Measurements from ENCODE around the gene EFNB2. TPM values are rescaled to one million over a fixed set of nuclear protein-coding genes. Genes with fewer than 3 reads are reported as not detected.

The EFNB2 gene
- total and polyA plus RNA-seq, 7 experiments from 2014 or later, result 0.07 to 0.22 (median 0.11) TPM; not detected in 2

GRCh38 chr13:106498571-106498970, 36.9 kb downstream of the EFNB2 start:
- CTCF ChIA-PET, result no interaction called here
- no peak overlapping the region for H3K27ac Mint-ChIP-seq
- peaks cover 51 to 69% (median 63%) of the 10 kb centered on the region in 5 donors for H3K27me3 Mint-ChIP-seq
- no peak overlapping the region for H3K4me3 Mint-ChIP-seq
- intact Hi-C loops (cut with micrococcal nuclease), result loop anchor here in 1 of 2 donors (2.0 kb wide), 1 partner anchor 14 kb away; no protein-coding TSS in a partner anchor
- DNase-seq (no peak), ATAC-seq (no peak)
- H3K36me3 Mint-ChIP-seq, result peaks cover 0 to 6% (median 0%) of the 10 kb centered on the region in 5 donors
- Histone ChIP-seq H3K4me3 (ENCODE audit: low read length) (no peak overlapping the region), H3K9me3 (ENCODE audit: control insufficient read depth in 2 of 3, low read length in 3 of 3) (no peaks in the 10 kb centered on the region), H3K27ac (ENCODE audit: low read depth, low read length) (no peak overlapping the region), H3K27me3 (ENCODE audit: control insufficient read depth in 2 of 2, insufficient read depth in 2 of 2, low read length in 2 of 2) (no peaks in the 10 kb centered on the region), H3K4me1 (ENCODE audit: control insufficient read depth in 2 of 2, insufficient read depth in 2 of 2, low read length in 2 of 2) (no peaks in the 10 kb centered on the region), H3K36me3 (ENCODE audit: control insufficient read depth in 2 of 3, insufficient read depth in 3 of 3, low read length in 3 of 3) (no peaks in the 10 kb centered on the region)
- peaks cover 0 to 2% (median 0%) of the 10 kb centered on the region in 11 donors for H3K9me3 Mint-ChIP-seq
- POLR2A ChIA-PET, result interaction anchor here (0.6 kb wide), 1 partner anchor 11 kb away, joined by 3 read pairs; no protein-coding TSS in a partner anchor
- peaks cover 2 to 14% (median 5%) of the 10 kb centered on the region in 7 donors for H3K4me1 Mint-ChIP-seq

- H3K4me3 Mint-ChIP-seq, result no peak overlapping the region
- H3K27me3 Mint-ChIP-seq, result peaks cover 52 to 70% (median 67%) of the 10 kb centered on the region in 5 donors
- peaks cover 0 to 2% (median 0%) of the 10 kb centered on the region in 11 donors for H3K9me3 Mint-ChIP-seq
- no peak for DNase-seq
- Histone ChIP-seq H3K9me3 (ENCODE audit: control insufficient read depth in 2 of 3, low read length in 3 of 3) (no peaks in the 10 kb centered on the region), H3K36me3 (ENCODE audit: control insufficient read depth in 2 of 3, insufficient read depth in 3 of 3, low read length in 3 of 3) (no peaks in the 10 kb centered on the region), H3K27me3 (ENCODE audit: control insufficient read depth in 2 of 2, insufficient read depth in 2 of 2, low read length in 2 of 2) (no peaks in the 10 kb centered on the region), H3K4me1 (ENCODE audit: control insufficient read depth in 2 of 2, insufficient read depth in 2 of 2, low read length in 2 of 2) (no peaks in the 10 kb centered on the region), H3K4me3 (ENCODE audit: low read length) (no peak overlapping the region), H3K27ac (ENCODE audit: low read depth, low read length) (no peak overlapping the region)
- ATAC-seq, result no peak
- H3K4me1 Mint-ChIP-seq, result peaks cover 6 to 18% (median 9%) of the 10 kb centered on the region in 7 donors
- intact Hi-C loops (cut with micrococcal nuclease), result loop anchor here in 1 of 2 donors (2.0 kb wide), 1 partner anchor 15 kb away; no protein-coding TSS in a partner anchor
- no peak overlapping the region for H3K27ac Mint-ChIP-seq
- H3K36me3 Mint-ChIP-seq, result peaks cover 0 to 6% (median 0%) of the 10 kb centered on the region in 5 donors
- ChIA-PET CTCF (no interaction called here), POLR2A (no interaction called here)
These were observed 37.3 kb downstream of the EFNB2 start for GRCh38 chr13:106498158-106498557.

- H3K9me3 ChIP-seq (ENCODE audit: control insufficient read depth in 2 of 3, low read length in 3 of 3), result no peaks in the 10 kb centered on the region
- no peaks in the 10 kb centered on the region for H3K36me3 ChIP-seq (ENCODE audit: control insufficient read depth in 2 of 3, insufficient read depth in 3 of 3, low read length in 3 of 3)
- no peak overlapping the region for H3K4me3 Mint-ChIP-seq
- H3K9me3 Mint-ChIP-seq, result peaks cover 0 to 2% (median 0%) of the 10 kb centered on the region in 11 donors
- DNase-seq (no peak), ATAC-seq (no peak)
- H3K4me1 Mint-ChIP-seq, result peaks cover 8 to 23% (median 11%) of the 10 kb centered on the region in 7 donors
- peaks cover 57 to 72% (median 64%) of the 10 kb centered on the region in 5 donors for H3K27me3 Mint-ChIP-seq
- CTCF ChIA-PET, result no interaction called here
- H3K27me3 ChIP-seq (ENCODE audit: control insufficient read depth in 2 of 2, insufficient read depth in 2 of 2, low read length in 2 of 2), result no peaks in the 10 kb centered on the region
- POLR2A ChIA-PET, result no interaction called here
- no peaks in the 10 kb centered on the region for H3K4me1 ChIP-seq (ENCODE audit: control insufficient read depth in 2 of 2, insufficient read depth in 2 of 2, low read length in 2 of 2)
- intact Hi-C loops (cut with micrococcal nuclease), result no loop called here
- no peak overlapping the region for H3K27ac Mint-ChIP-seq
- no peak overlapping the region for H3K27ac ChIP-seq (ENCODE audit: low read depth, low read length)
- no peak overlapping the region for H3K4me3 ChIP-seq (ENCODE audit: low read length)
- H3K36me3 Mint-ChIP-seq, result peaks cover 0 to 6% (median 0%) of the 10 kb centered on the region in 5 donors
These were observed 38.4 kb downstream of the EFNB2 start for GRCh38 chr13:106497079-106497478.

- DNase-seq, result no peak
- intact Hi-C loops (cut with micrococcal nuclease), result no loop called here
- no peak for ATAC-seq
- H3K27me3 Mint-ChIP-seq, result peaks cover 63 to 79% (median 71%) of the 10 kb centered on the region in 5 donors
- H3K4me3 ChIP-seq (ENCODE audit: low read length), result no peak overlapping the region
- no peak overlapping the region for H3K27ac ChIP-seq (ENCODE audit: low read depth, low read length)
- peaks cover 0 to 6% (median 0%) of the 10 kb centered on the region in 5 donors for H3K36me3 Mint-ChIP-seq
- no peak overlapping the region for H3K4me3 Mint-ChIP-seq
- H3K9me3 ChIP-seq (ENCODE audit: control insufficient read depth in 2 of 3, low read length in 3 of 3), result no peaks in the 10 kb centered on the region
- no peak overlapping the region for H3K27ac Mint-ChIP-seq
- H3K27me3 ChIP-seq (ENCODE audit: control insufficient read depth in 2 of 2, insufficient read depth in 2 of 2, low read length in 2 of 2), result no peaks in the 10 kb centered on the region
- peaks cover 0 to 2% (median 0%) of the 10 kb centered on the region in 11 donors for H3K9me3 Mint-ChIP-seq
- H3K36me3 ChIP-seq (ENCODE audit: control insufficient read depth in 2 of 3, insufficient read depth in 3 of 3, low read length in 3 of 3), result no peaks in the 10 kb centered on the region
- ChIA-PET CTCF (no interaction called here), POLR2A (no interaction called here)
- H3K4me1 ChIP-seq (ENCODE audit: control insufficient read depth in 2 of 2, insufficient read depth in 2 of 2, low read length in 2 of 2), result no peaks in the 10 kb centered on the region
- H3K4me1 Mint-ChIP-seq, result peaks cover 8 to 30% (median 18%) of the 10 kb centered on the region in 7 donors
These were observed 39.1 kb downstream of the EFNB2 start for GRCh38 chr13:106496072-106496997.

GRCh38 chr13:106494936-106495335, 40.5 kb downstream of the EFNB2 start:
- no peaks in the 10 kb centered on the region for H3K27me3 ChIP-seq (ENCODE audit: control insufficient read depth in 2 of 2, insufficient read depth in 2 of 2, low read length in 2 of 2)
- peaks cover 8 to 35% (median 26%) of the 10 kb centered on the region in 7 donors for H3K4me1 Mint-ChIP-seq

GRCh38 chr13:106494506-106494905, 41.0 kb downstream of the EFNB2 start:
- intact Hi-C loops (cut with micrococcal nuclease), result no loop called here
- Mint-ChIP-seq H3K36me3 (peaks cover 0 to 6% (median 0%) of the 10 kb centered on the region in 5 donors), H3K9me3 (peaks cover 0 to 2% (median 0%) of the 10 kb centered on the region in 11 donors), H3K4me3 (no peak overlapping the region), H3K27me3 (peaks cover 66 to 84% (median 73%) of the 10 kb centered on the region in 5 donors), H3K4me1 (peaks cover 8 to 32% (median 26%) of the 10 kb centered on the region in 7 donors), H3K27ac (no peak overlapping the region)
- Histone ChIP-seq H3K9me3 (ENCODE audit: control insufficient read depth in 2 of 3, low read length in 3 of 3) (no peaks in the 10 kb centered on the region), H3K4me3 (ENCODE audit: low read length) (no peak overlapping the region), H3K27me3 (ENCODE audit: control insufficient read depth in 2 of 2, insufficient read depth in 2 of 2, low read length in 2 of 2) (no peaks in the 10 kb centered on the region), H3K27ac (ENCODE audit: low read depth, low read length) (no peak overlapping the region), H3K4me1 (ENCODE audit: control insufficient read depth in 2 of 2, insufficient read depth in 2 of 2, low read length in 2 of 2) (no peaks in the 10 kb centered on the region), H3K36me3 (ENCODE audit: control insufficient read depth in 2 of 3, insufficient read depth in 3 of 3, low read length in 3 of 3) (no peaks in the 10 kb centered on the region)
- POLR2A ChIA-PET, result no interaction called here
- CTCF ChIA-PET, result no interaction called here
- ATAC-seq, result no peak
- no peak for DNase-seq

More at GRCh38 chr13:106494936-106495335, 40.5 kb downstream of the EFNB2 start:
- no peak overlapping the region for H3K4me3 ChIP-seq (ENCODE audit: low read length)
- H3K27ac ChIP-seq (ENCODE audit: low read depth, low read length), result no peak overlapping the region
- H3K36me3 ChIP-seq (ENCODE audit: control insufficient read depth in 2 of 3, insufficient read depth in 3 of 3, low read length in 3 of 3), result no peaks in the 10 kb centered on the region
- DNase-seq (no peak), ATAC-seq (no peak)
- Mint-ChIP-seq H3K36me3 (peaks cover 0 to 6% (median 0%) of the 10 kb centered on the region in 5 donors), H3K4me3 (no peak overlapping the region), H3K9me3 (peaks cover 0 to 2% (median 0%) of the 10 kb centered on the region in 11 donors), H3K27ac (no peak overlapping the region), H3K27me3 (peaks cover 66 to 83% (median 73%) of the 10 kb centered on the region in 5 donors)
- intact Hi-C loops (cut with micrococcal nuclease), result no loop called here
- CTCF ChIA-PET, result no interaction called here
- no peaks in the 10 kb centered on the region for H3K9me3 ChIP-seq (ENCODE audit: control insufficient read depth in 2 of 3, low read length in 3 of 3)
- H3K4me1 ChIP-seq (ENCODE audit: control insufficient read depth in 2 of 2, insufficient read depth in 2 of 2, low read length in 2 of 2), result no peaks in the 10 kb centered on the region
- POLR2A ChIA-PET, result no interaction called here
